ENCODE results near the gene RAB8B. TPM values are rescaled to one million over a fixed set of nuclear protein-coding genes. Genes with fewer than 3 reads are reported as not detected.

The RAB8B gene
- total RNA-seq, 1 experiment from 2014 or later, result 20.9 TPM

GRCh38 chr15:63312286-63312685, 122.9 kb downstream of the RAB8B start:
- BruUV-seq (replicated peaks), result no TSS peak
- Histone ChIP-seq H3K27ac (no peak overlapping the region), H3K27me3 (ENCODE audit: insufficient read depth, low read depth) (no peaks in the 10 kb centered on the region), H3K9me3 (ENCODE audit: insufficient read depth, low read depth) (no peaks in the 10 kb centered on the region), H2AFZ (no peak overlapping the region), H3K9me2 (ENCODE audit: insufficient read depth) (no peaks in the 10 kb centered on the region), H3K4me2 (no peak overlapping the region), H4K20me1 (ENCODE audit: insufficient read depth) (no peaks in the 10 kb centered on the region; the same call in 1 of the 2 replicates), H3F3A (ENCODE audit: insufficient read depth, low read depth) (no peaks in the 10 kb centered on the region), H3K79me2 (ENCODE audit: low read depth) (no peaks in the 10 kb centered on the region), H3K36me3 (ENCODE audit: low read depth) (no peaks in the 10 kb centered on the region), H3K4me1 (replicated peaks; ENCODE audit: insufficient read depth) (no peaks in the 10 kb centered on the region), H3K4me3 (no peak overlapping the region)
- TF ChIP-seq CTCF (conservative IDR thresholded peaks at IDR 0.05), result no peak
- no peak for TF ChIP-seq EZH2 (IDR thresholded peaks at IDR 0.05; ENCODE audit: low read depth)
- CTCF ChIA-PET, result no interaction called here
- no peak for DNase-seq
- POLR2A ChIA-PET (ENCODE audit: unreplicated experiment), result interaction anchor here (0.6 kb wide), 1 partner anchor 12 kb away, joined by 3 read pairs; no protein-coding TSS in a partner anchor
- intact Hi-C loops (cut with micrococcal nuclease; ENCODE audit: unreplicated experiment), result no loop called here

- H4K20me1 ChIP-seq (ENCODE audit: insufficient read depth), result no peaks in the 10 kb centered on the region; the same call in 1 of the 2 replicates
- no peak overlapping the region for H3K4me2 ChIP-seq
- H3K9me3 ChIP-seq (ENCODE audit: insufficient read depth, low read depth), result no peaks in the 10 kb centered on the region
- no peaks in the 10 kb centered on the region for H3K36me3 ChIP-seq (ENCODE audit: low read depth)
- no peaks in the 10 kb centered on the region for H3K79me2 ChIP-seq (ENCODE audit: low read depth)
- no peaks in the 10 kb centered on the region for H3K4me1 ChIP-seq (replicated peaks; ENCODE audit: insufficient read depth)
- no peak overlapping the region for H2AFZ ChIP-seq
- no TSS peak for BruUV-seq (replicated peaks)
- DNase-seq, result no peak
- H3K27ac ChIP-seq, result no peak overlapping the region
- no peaks in the 10 kb centered on the region for H3K27me3 ChIP-seq (ENCODE audit: insufficient read depth, low read depth)
- no peaks in the 10 kb centered on the region for H3F3A ChIP-seq (ENCODE audit: insufficient read depth, low read depth)
- H3K4me3 ChIP-seq, result no peak overlapping the region
- TF ChIP-seq CTCF (conservative IDR thresholded peaks at IDR 0.05), result no peak
- no peak for TF ChIP-seq EZH2 (IDR thresholded peaks at IDR 0.05; ENCODE audit: low read depth)
- ChIA-PET POLR2A (ENCODE audit: unreplicated experiment) (no interaction called here), CTCF (no interaction called here)
- H3K9me2 ChIP-seq (ENCODE audit: insufficient read depth), result no peaks in the 10 kb centered on the region
- intact Hi-C loops (cut with micrococcal nuclease; ENCODE audit: unreplicated experiment), result no loop called here
Observed at GRCh38 chr15:63313825-63314224, 124.4 kb downstream of the RAB8B start.

- H3K4me3 ChIP-seq, result no peak overlapping the region
- H3K79me2 ChIP-seq (ENCODE audit: low read depth), result no peaks in the 10 kb centered on the region
- H3F3A ChIP-seq (ENCODE audit: insufficient read depth, low read depth), result no peaks in the 10 kb centered on the region
- no peaks in the 10 kb centered on the region for H3K4me1 ChIP-seq (replicated peaks; ENCODE audit: insufficient read depth)
- intact Hi-C loops (cut with micrococcal nuclease; ENCODE audit: unreplicated experiment), result no loop called here
- no peaks in the 10 kb centered on the region; the same call in 1 of the 2 replicates for H4K20me1 ChIP-seq (ENCODE audit: insufficient read depth)
- no peaks in the 10 kb centered on the region for H3K9me3 ChIP-seq (ENCODE audit: insufficient read depth, low read depth)
- POLR2A ChIA-PET (ENCODE audit: unreplicated experiment), result no interaction called here
- H3K4me2 ChIP-seq, result no peak overlapping the region
- no peak for TF ChIP-seq EZH2 (IDR thresholded peaks at IDR 0.05; ENCODE audit: low read depth)
- TF ChIP-seq CTCF (conservative IDR thresholded peaks at IDR 0.05), result no peak
- no peak overlapping the region for H3K27ac ChIP-seq
- no peaks in the 10 kb centered on the region for H3K9me2 ChIP-seq (ENCODE audit: insufficient read depth)
- H3K36me3 ChIP-seq (ENCODE audit: low read depth), result no peaks in the 10 kb centered on the region
- no TSS peak for BruUV-seq (replicated peaks)
- no peaks in the 10 kb centered on the region for H3K27me3 ChIP-seq (ENCODE audit: insufficient read depth, low read depth)
- no peak overlapping the region for H2AFZ ChIP-seq
- CTCF ChIA-PET, result no interaction called here
- DNase-seq, result no peak
Observed at GRCh38 chr15:63314409-63314808, 125.0 kb downstream of the RAB8B start.

Other genes with a start within 250 kb of the RAB8B start
- 174 and 225 TPM in 2 replicates for gene TPM1, start 146.9 kb upstream of the RAB8B start, total RNA-seq (2021)
- 13.4 and 17.1 TPM in 2 replicates for gene LACTB, start 67.7 kb upstream of the RAB8B start, total RNA-seq (2021)
- 59.7 and 77.0 TPM in 2 replicates for gene RPS27L, start 32.1 kb upstream of the RAB8B start, total RNA-seq (2021)
- gene APH1B, start 88.0 kb downstream of the RAB8B start, total RNA-seq (2021), result 4.9 and 5.8 TPM in 2 replicates
- gene CA12, start 192.2 kb downstream of the RAB8B start, total RNA-seq (2021), result 3.8 and 4.6 TPM in 2 replicates